ENCODE data around the gene FLRT1. TPM values are rescaled to one million over a fixed set of nuclear protein-coding genes. Genes with fewer than 3 reads are reported as not detected.

The FLRT1 gene
- total and polyA plus RNA-seq, 2 experiments from 2014 or later, result 0.76 to 1.1 TPM

GRCh38 chr11:64053699-64054098, 18.0 kb downstream of the FLRT1 start:
- peaks cover 40% of the 10 kb centered on the region for H3K27me3 Mint-ChIP-seq (ENCODE audit: insufficient read depth, low read depth, poor library complexity)
- Histone ChIP-seq H3K36me3 (ENCODE audit: insufficient read depth) (no peaks in the 10 kb centered on the region), H3K9me2 (ENCODE audit: insufficient read depth) (no peaks in the 10 kb centered on the region), H4K20me1 (replicated peaks; ENCODE audit: insufficient read depth) (no peaks in the 10 kb centered on the region; the same call in 1 of the 2 replicates), H2AFZ (no peak overlapping the region), H3K27me3 (ENCODE audit: insufficient read depth) (peaks cover 90% of the 10 kb centered on the region), H3F3A (replicated peaks; ENCODE audit: low read depth) (0 out of 2 replicates have a peak, but pooled peaks cover 11% of the 10 kb centered on the region), H3K4me2 (peak overlapping the region; percentile 55; the same call in 1 of the 2 replicates), H3K27ac (ENCODE audit: low read depth) (no peak overlapping the region), H3K4me1 (ENCODE audit: insufficient read depth) (peaks cover 14% of the 10 kb centered on the region; the same call in 1 of the 2 replicates), H3K4me3 (no peak overlapping the region), H3K79me2 (replicated peaks; ENCODE audit: insufficient read depth) (no peaks in the 10 kb centered on the region)
- no peaks in the 10 kb centered on the region for H3K9me3 Mint-ChIP-seq
- no peaks in the 10 kb centered on the region for H3K36me3 Mint-ChIP-seq (ENCODE audit: low read depth)
- no peak for TF ChIP-seq NANOG (IDR thresholded peaks at IDR 0.05; ENCODE audit: borderline replicate concordance)
- TF ChIP-seq ZNF114 (CRISPR knock-in tag; IDR thresholded peaks at IDR 0.05), result no peak
- TF ChIP-seq, protein P1, sequence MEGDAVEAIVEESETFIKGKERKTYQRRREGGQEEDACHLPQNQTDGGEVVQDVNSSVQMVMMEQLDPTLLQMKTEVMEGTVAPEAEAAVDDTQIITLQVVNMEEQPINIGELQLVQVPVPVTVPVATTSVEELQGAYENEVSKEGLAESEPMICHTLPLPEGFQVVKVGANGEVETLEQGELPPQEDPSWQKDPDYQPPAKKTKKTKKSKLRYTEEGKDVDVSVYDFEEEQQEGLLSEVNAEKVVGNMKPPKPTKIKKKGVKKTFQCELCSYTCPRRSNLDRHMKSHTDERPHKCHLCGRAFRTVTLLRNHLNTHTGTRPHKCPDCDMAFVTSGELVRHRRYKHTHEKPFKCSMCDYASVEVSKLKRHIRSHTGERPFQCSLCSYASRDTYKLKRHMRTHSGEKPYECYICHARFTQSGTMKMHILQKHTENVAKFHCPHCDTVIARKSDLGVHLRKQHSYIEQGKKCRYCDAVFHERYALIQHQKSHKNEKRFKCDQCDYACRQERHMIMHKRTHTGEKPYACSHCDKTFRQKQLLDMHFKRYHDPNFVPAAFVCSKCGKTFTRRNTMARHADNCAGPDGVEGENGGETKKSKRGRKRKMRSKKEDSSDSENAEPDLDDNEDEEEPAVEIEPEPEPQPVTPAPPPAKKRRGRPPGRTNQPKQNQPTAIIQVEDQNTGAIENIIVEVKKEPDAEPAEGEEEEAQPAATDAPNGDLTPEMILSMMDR (conservative IDR thresholded peaks at IDR 0.05; ENCODE audit: low read depth in 2 of 2), result no peak
- no peak for TF ChIP-seq EZH2 (IDR thresholded peaks at IDR 0.05; ENCODE audit: low read depth, unreplicated experiment)
- TF ChIP-seq REST (IDR thresholded peaks at IDR 0.05; ENCODE audit: unreplicated experiment), result no peak
- no peak for TF ChIP-seq JUNB (IDR thresholded peaks at IDR 0.05; ENCODE audit: unreplicated experiment)
- TF ChIP-seq CREB1 (CRISPR knock-in tag; IDR thresholded peaks at IDR 0.05; ENCODE audit: low read depth), result no peak
- TF ChIP-seq, protein P2, sequence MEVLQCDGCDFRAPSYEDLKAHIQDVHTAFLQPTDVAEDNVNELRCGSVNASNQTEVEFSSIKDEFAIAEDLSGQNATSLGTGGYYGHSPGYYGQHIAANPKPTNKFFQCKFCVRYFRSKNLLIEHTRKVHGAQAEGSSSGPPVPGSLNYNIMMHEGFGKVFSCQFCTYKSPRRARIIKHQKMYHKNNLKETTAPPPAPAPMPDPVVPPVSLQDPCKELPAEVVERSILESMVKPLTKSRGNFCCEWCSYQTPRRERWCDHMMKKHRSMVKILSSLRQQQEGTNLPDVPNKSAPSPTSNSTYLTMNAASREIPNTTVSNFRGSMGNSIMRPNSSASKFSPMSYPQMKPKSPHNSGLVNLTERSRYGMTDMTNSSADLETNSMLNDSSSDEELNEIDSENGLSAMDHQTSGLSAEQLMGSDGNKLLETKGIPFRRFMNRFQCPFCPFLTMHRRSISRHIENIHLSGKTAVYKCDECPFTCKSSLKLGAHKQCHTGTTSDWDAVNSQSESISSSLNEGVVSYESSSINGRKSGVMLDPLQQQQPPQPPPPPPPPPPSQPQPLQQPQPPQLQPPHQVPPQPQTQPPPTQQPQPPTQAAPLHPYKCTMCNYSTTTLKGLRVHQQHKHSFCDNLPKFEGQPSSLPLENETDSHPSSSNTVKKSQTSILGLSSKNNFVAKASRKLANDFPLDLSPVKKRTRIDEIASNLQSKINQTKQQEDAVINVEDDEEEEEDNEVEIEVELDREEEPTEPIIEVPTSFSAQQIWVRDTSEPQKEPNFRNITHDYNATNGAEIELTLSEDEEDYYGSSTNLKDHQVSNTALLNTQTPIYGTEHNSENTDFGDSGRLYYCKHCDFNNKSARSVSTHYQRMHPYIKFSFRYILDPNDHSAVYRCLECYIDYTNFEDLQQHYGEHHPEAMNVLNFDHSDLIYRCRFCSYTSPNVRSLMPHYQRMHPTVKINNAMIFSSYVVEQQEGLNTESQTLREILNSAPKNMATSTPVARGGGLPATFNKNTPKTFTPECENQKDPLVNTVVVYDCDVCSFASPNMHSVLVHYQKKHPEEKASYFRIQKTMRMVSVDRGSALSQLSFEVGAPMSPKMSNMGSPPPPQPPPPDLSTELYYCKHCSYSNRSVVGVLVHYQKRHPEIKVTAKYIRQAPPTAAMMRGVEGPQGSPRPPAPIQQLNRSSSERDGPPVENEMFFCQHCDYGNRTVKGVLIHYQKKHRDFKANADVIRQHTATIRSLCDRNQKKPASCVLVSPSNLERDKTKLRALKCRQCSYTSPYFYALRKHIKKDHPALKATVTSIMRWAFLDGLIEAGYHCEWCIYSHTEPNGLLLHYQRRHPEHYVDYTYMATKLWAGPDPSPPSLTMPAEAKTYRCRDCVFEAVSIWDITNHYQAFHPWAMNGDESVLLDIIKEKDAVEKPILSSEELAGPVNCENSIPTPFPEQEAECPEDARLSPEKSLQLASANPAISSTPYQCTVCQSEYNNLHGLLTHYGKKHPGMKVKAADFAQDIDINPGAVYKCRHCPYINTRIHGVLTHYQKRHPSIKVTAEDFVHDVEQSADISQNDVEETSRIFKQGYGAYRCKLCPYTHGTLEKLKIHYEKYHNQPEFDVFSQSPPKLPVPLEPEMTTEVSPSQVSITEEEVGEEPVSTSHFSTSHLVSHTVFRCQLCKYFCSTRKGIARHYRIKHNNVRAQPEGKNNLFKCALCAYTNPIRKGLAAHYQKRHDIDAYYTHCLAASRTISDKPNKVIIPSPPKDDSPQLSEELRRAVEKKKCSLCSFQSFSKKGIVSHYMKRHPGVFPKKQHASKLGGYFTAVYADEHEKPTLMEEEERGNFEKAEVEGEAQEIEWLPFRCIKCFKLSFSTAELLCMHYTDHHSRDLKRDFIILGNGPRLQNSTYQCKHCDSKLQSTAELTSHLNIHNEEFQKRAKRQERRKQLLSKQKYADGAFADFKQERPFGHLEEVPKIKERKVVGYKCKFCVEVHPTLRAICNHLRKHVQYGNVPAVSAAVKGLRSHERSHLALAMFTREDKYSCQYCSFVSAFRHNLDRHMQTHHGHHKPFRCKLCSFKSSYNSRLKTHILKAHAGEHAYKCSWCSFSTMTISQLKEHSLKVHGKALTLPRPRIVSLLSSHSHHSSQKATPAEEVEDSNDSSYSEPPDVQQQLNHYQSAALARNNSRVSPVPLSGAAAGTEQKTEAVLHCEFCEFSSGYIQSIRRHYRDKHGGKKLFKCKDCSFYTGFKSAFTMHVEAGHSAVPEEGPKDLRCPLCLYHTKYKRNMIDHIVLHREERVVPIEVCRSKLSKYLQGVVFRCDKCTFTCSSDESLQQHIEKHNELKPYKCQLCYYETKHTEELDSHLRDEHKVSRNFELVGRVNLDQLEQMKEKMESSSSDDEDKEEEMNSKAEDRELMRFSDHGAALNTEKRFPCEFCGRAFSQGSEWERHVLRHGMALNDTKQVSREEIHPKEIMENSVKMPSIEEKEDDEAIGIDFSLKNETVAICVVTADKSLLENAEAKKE (CRISPR knock-in tag; IDR thresholded peaks at IDR 0.05), result no peak
- peaks cover 27% of the 10 kb centered on the region for H3K4me1 Mint-ChIP-seq
- DNase-seq (ENCODE audit: low spot score), result peak; percentile 82
- peak overlapping the region; percentile 20; the same call in 1 of the 3 replicates for H3K4me3 Mint-ChIP-seq
- no peak overlapping the region for H3K27ac Mint-ChIP-seq
- ATAC-seq, result peak; percentile 86
